Measurements from ENCODE around the gene SOX6.

GRCh38 chr11:15967166-15967565, 389.2 kb downstream of the SOX6 start:
- no peak for TF ChIP-seq CTCF (optimal IDR thresholded peaks at IDR 0.05 in 1 of 3, IDR thresholded peaks at IDR 0.05 in 1 of 3, conservative IDR thresholded peaks at IDR 0.05 in 1 of 3; ENCODE audit: extremely low read depth in 1 of 3, insufficient read depth in 2 of 3, low read length in 3 of 3)
- TF ChIP-seq EZH2 (IDR thresholded peaks at IDR 0.05; ENCODE audit: low read length) = no peak

Measured in keratinocyte (primary cell).